ENCODE data around the gene GLT6D1. TPM values are rescaled to one million over a fixed set of nuclear protein-coding genes. Genes with fewer than 3 reads are reported as not detected.

The GLT6D1 gene
- total and polyA plus RNA-seq, 2 of the 8 experiments (the other 6 are each of a cell fraction or from before 2014, with no cell fraction given) = 1.3 to 2.1 TPM

DNA sequence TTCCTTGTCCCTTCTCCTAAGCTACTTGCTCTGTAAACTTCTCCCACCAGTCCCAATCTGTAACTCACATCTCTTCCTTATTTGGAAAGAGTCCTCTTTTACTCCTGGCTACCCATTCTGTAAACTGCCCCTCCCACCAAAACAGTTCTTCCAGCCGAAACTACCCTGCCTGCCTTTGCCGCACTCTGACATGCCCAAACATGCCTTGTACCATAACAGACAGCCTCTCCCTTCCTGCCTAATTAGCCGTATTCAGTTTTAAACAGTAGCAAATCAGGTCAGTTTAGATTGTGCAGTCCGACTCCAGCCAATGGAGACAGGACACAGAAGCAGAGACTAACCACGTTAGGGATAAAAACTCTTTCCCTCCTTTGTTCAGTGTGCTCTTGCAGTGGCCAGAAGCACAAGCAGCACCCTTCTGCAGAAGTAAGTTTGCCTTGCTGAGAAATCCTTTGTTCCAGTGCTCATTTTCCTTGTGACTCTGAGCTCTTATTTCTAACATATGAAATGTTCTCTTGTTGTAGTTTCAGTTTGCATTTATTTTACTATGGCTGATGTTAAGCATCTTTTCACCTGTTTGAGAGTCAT is 5.4 kb upstream of the GLT6D1 start:
- Histone ChIP-seq H4K5ac (ENCODE audit: insufficient read length, low read depth, low read length) (no peak overlapping the region), H2AFZ (ENCODE audit: low read length) (peak overlapping the region; percentile 42; the same call in 1 of the 2 replicates), H3K18ac (ENCODE audit: extremely low read depth, low read length) (peak overlapping the region; percentile 80; the same call in 1 of the 2 replicates), H3K36me3 (ENCODE audit: control insufficient read depth in 2 of 4, insufficient read depth in 4 of 4, low read length in 3 of 4) (no peaks in the 10 kb centered on the region), H4K20me1 (replicated peaks in 1 of 2; ENCODE audit: control insufficient read depth in 1 of 2, insufficient read depth in 2 of 2, low read length in 2 of 2) (no peaks in the 10 kb centered on the region), H2BK120ac (replicated peaks; ENCODE audit: low read depth, low read length) (no peak overlapping the region), H2BK5ac (ENCODE audit: low read depth, low read length) (peak overlapping the region; percentile 90), H3K79me1 (ENCODE audit: low read depth, low read length) (no peaks in the 10 kb centered on the region), H3K14ac (ENCODE audit: insufficient read length) (no peak overlapping the region), H3K4me1 (replicated peaks in 1 of 4; ENCODE audit: control insufficient read depth in 3 of 4, insufficient read depth in 4 of 4, low read length in 3 of 4) (peaks cover 0 to 14% (median 2%) of the 10 kb centered on the region in 4 experiments; a peak in 4 of 7 replicates), H2BK20ac (ENCODE audit: low read length) (peak overlapping the region; percentile 91), H3K9ac (replicated peaks in 1 of 4; ENCODE audit: extremely low read depth in 1 of 4, low read depth in 3 of 4, low read length in 3 of 4) (peak overlapping the region in 1 of 4 experiments; percentile 25; a peak in 1 of 7 replicates), H3K27me3 (replicated peaks in 1 of 4; ENCODE audit: control insufficient read depth in 3 of 4, extremely low read depth in 1 of 4, insufficient read depth in 3 of 4, low read length in 3 of 4) (no peaks in the 10 kb centered on the region), H3K23ac (ENCODE audit: insufficient read length) (no peak overlapping the region), H3K23me2 (ENCODE audit: low read depth, low read length) (no peaks in the 10 kb centered on the region; the same call in 1 of the 2 replicates), H2BK15ac (ENCODE audit: low read length) (no peak overlapping the region), H3K27ac (ENCODE audit: low read depth, low read length) (peak overlapping the region; percentile 51; the same call in 1 of the 2 replicates), H3K4me3 (ENCODE audit: extremely low read depth in 1 of 4, insufficient read depth in 2 of 4, low read depth in 3 of 4, low read length in 4 of 4) (no peak overlapping the region), H4K8ac (ENCODE audit: extremely low read depth, insufficient read depth, low read length) (no peak overlapping the region), H3K4me2 (ENCODE audit: insufficient read depth in 1 of 2, low read depth in 2 of 2, low read length in 2 of 2) (0 out of 4 replicates have a peak overlapping the region, but pooled peaks of 1 of the 2 experiments have one; percentile 3), H2BK12ac (ENCODE audit: low read depth, low read length) (peak overlapping the region; percentile 92; the same call in 1 of the 2 replicates), H3K79me2 (ENCODE audit: control insufficient read depth in 1 of 2, insufficient read depth in 2 of 2, low read length in 2 of 2) (no peaks in the 10 kb centered on the region), H2AK5ac (ENCODE audit: low read depth, low read length) (no peak overlapping the region; the same call in 1 of the 2 replicates), H3K9me3 (ENCODE audit: insufficient read depth in 2 of 2, low read depth in 1 of 2, low read length in 1 of 2) (no peaks in the 10 kb centered on the region), H3K56ac (replicated peaks; ENCODE audit: insufficient read length, low read depth, low read length) (no peak overlapping the region), H4K91ac (replicated peaks; ENCODE audit: insufficient read length, low read length) (peak overlapping the region; percentile 87), H3K4ac (replicated peaks; ENCODE audit: insufficient read length, low read depth, low read length) (no peak overlapping the region)
- TF ChIP-seq TEAD4 (IDR thresholded peaks at IDR 0.05; ENCODE audit: low read depth, low read length) (no peak), POLR2AphosphoS5 (IDR thresholded peaks at IDR 0.05; ENCODE audit: low read depth, low read length) (0 out of 2 replicates have a peak, but pooled peaks have one; percentile 28)
- ChIA-PET CTCF (ENCODE audit: partially characterized antibody) (no interaction called here), POLR2A (ENCODE audit: partially characterized antibody) (interaction anchor here (0.9 kb wide), 1 partner anchor 9 kb away, joined by 3 read pairs; no protein-coding TSS in a partner anchor)
- DNase-seq (ENCODE audit: low read depth in 1 of 2, low spot score in 2 of 2) (no peak), FAIRE-seq (peak; percentile 13)
- 72% methylated on average over 5 of the region's 5 CpGs; no CpG with 5 or more reads in 1 of the 2 experiments for WGBS, 2 experiments (ENCODE audit: extremely low coverage in 1 of 2, insufficient coverage in 1 of 2, insufficient read length in 1 of 2, insufficient replicate concordance in 2 of 2, low coverage in 1 of 2, low lambda C conversion rate in 2 of 2, missing lambda C conversion rate in 1 of 2)

Measured in H1 (cell line).